ENCODE data around the gene TM9SF4.
"Not testable (repeated sequence)": the region's sequence is repeated elsewhere in the genome, so short reads cannot be mapped to it uniquely, and the experiment has no call there.

TM9SF4 gene

DNA sequence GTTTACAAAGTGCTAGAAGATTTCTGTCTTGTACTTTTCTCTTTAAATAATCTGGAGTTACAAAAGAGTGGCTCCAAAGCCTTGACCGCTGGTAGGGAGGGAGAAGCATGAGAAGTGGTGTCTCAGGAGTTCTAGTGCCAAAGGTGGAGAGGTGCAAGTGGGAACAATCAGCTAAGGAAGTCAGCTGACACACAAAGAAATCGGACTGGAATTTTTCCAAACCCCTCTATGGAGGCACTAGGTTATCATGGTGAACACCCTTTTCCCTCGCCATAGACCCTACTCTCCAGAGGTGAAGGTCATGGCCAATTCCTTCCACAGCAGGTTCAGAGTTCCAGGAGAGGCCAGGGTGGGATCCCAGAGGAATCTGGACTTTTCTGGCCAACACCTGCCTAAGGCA lies 83.2 kb downstream of the TM9SF4 start:
- DNase-seq: no peak

DNA sequence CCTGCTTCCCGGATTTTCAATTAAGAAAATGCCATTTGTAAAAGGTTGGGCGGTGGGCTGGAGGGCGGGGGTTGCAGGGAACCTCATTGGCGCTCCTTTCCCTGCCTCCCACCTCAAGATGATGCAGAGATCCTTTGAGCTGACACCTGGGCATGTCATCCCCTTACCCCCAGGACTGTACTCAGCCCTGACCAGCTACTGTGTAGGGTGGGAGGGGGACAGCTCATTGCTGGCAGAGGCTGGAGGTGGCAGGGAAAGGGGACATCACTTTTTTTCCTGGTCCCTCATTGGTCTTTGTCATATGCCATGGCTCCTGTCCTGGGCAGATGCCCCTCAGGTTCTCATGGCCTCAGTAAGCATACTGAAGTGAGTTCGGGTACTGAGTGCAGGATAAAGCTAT lies 83.8 kb downstream of the TM9SF4 start:
- not testable (repeated sequence) for DNase-seq

- DNase-seq: no peak
Observed at GRCh38 chr20:32193996-32194395, 84.5 kb downstream of the TM9SF4 start.

DNA sequence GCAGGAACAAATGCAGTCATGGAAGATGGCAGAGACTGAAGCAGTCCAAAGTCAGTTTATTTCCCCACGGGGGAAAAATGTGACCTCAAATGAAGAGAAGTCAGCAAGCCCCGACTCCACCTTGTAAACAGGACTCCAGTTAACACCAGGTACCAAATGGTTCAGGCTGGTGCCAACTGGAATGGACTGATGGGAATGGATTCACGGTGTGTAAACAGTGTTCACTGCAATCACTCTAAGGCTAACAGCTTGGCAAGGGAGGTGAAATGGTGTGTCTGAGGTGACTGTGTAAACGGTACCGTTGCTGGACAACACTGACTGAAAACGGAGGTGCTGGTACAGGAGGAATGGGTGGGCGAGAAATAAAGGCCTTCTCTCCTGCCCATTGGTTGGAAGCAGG lies 86.1 kb downstream of the TM9SF4 start:
- no peak for DNase-seq

- not testable (repeated sequence) for DNase-seq
Observed at GRCh38 chr20:32196613-32197012, 87.1 kb downstream of the TM9SF4 start.

DNA sequence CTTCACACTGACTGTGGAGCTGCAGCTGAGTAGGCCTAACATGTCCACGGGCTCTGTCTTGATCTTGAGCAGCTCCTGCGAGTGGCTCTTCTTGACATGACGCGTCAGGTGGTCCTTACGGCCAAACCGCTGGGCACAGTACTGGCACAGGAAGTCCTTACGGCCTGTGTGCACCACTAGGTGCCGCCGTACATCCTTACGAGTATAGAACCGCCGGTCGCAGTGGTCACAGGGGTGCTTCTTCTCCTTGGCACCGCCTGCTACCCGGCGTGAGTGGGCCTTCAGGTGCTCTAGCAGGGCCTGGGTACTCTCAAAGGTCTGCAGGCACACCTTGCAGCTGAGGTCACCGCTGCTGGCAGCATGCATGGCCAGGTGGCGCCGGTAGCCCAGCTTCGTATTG lies 87.6 kb downstream of the TM9SF4 start:
- not testable (repeated sequence) for DNase-seq

DNA sequence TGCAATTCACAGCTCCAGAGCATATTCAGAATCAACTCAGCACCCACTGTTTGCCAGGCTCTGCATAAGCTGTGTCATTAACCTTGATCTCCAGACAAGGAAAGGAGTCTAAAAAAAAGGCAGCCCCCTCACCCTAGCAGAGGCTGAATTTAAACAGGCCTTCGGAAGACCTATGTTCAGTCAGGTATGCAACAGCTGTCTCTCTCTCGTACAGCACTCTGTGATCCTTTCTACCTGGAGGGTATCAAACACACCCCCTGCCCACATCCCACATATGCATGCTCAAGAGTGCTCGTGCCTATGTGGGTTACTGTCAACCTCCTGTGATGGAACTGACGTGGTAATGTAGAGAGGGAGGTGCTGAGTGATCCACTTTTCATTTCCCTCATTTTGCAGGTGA lies 89.5 kb downstream of the TM9SF4 start:
- no peak for DNase-seq

DNA sequence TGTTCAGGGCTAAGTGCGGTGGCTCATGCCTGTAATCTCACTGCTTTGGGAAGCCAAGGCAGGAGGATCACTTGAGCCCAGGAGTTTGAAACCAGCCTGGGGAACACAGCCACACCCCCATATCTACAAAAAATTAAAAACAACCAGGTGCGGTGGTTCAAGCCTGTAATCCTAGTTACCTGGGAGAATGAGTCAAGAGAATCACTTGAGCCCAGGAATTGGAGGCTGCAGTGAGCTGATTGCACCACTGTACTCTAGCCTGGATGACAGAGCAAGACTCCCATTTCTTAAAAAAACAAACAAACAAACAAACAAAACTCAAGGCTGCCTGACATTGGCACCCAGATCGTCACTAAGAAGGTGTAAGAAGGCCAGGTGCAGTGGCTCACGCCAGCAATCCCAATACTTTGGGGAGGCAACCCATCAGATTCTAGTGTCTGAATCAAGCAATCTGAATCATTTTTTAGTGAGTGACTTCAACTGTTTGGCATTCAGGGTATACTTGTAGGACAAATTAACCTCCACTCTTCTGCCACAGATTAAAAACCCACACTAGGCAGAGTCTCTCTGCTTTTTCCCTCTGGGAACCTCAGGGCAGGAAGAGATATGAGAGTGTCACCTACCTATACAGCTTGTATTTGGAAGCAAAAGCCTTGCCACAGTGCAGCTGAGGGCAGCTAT lies 91.9 kb downstream of the TM9SF4 start:
- no peak for DNase-seq

DNA sequence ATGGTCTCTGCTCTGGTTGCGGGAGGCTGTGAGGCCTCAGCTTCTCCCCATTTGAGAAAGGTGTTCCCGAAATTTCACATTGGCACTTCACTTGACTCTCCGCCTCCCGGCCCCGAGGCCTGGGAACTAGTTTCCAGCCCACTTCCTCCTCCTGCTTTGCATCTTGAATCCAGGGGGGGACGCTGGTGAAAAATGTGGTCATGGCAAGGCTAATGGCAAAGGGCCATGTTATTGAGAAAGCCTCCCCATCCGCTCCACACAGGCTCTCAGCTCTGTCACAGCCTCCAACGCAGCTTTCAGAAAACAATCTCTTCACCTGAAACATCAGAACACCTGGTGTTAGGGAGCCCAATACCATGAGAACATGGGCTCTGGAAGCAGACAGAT lies 92.5 kb downstream of the TM9SF4 start:
- DNase-seq: no peak

DNA sequence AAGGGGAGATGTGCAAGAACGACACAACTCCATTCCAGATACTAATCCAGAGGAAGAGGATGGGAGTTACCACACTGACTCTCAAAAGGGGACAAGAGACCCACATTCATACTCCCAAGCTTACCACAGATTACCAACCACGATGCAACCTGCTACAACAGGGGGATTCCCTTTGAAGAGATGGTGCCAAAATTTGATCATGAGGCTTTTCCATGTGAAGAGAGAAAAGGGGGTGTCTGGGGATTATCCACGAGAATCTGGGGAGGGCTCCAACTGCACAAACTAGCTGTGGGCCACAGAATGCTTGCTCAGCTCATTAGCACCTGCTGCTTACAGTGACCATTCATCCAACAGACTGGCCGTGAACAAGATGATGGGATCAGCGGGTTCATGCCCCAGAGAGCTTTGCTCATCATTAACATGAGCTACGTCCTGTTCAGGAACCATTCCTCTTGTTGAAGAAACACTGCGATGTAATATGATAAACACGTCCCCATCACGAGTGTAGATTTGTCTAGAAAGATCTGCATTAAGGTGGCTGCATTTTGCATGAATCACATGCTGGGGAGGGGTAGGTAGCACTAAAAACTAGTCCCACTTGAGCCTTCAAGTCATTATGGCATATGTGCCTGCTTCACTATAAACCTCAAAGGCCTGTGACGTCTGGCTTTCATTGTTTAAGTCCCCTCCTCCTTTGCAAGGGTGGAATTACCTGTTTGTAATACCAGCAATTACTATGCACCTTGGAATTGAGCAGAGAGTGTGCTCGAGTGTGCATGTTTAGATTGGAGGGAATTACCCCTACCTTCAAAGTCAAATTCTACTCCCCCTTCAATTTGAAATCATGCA lies 94.1 kb downstream of the TM9SF4 start:
- DNase-seq: no peak

DNA sequence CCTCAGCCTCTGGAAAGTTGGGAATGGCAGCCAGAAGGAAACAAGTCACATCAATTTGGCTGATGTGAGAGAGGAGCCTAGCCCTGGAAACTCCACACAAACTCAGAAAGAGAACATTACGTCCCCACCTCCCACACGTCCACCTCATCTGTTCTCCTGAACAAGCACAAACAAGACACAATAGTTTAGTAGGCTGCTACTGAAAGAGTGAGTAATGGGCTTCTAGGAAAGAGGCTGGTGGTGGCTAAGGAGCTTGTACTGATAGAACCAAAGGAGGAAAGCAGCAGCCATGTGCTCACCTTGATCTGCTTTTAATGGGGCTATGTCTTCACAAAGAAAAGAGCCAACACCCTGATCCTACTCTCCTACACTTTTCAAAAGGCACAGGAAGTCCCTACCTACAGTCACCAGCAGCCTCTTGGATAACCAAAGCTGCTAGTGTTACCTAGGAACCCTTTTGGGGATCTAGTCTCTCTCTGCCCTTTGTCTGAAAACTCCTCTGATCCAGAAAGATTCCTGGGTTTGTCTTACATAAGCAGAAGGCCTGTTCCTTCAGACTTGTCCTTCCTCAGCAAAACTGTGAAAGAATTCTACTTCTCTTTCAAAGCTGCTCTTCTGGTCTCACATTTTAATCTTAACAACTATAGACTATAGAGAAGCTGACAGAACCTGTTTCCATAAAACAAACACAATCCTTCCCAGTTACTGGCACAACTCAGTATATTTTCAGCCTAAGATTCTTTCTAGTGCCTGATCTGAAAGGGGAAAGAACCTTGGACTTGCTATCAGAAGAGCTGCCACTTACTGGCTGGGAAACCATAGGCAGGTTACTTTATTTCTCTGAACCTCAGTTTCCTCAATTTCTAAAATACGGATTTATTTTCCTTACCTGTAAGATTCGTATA lies 94.9 kb downstream of the TM9SF4 start:
- DNase-seq: no peak

DNA sequence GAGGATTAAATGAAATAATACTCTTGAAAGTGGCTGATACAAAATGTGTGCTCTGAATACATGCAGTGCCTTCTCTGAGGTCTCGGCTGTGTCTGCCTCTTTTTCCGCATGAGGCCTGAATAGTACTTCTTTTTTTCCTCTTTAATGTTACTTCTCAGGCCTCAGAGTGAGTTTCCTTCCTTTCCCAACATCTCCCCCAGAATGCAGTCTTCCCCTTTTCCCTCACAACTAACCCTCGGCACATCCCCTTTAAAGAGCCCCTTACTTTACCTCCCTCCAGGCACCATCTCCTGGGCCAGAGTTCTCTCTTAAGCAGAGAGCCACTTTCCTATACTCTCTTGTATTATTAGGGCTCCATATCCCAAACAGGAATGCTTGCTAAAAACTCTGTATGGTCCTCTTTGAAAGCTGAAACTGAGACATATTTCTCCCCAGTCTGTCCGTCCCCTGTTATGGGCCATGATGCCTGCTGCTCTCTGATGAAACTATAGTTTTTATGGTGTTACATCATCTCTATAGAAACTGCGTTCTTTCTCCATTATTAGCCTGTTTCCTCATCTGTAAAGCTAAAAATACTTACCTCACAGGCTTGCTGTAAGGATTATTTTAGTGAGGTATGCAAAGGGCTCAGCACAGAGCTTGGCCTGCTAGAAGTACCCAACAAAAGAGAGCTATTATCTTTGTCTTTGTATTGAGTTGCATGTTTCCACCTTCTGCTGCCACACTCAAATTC lies 95.8 kb downstream of the TM9SF4 start:
- DNase-seq: no peak

DNA sequence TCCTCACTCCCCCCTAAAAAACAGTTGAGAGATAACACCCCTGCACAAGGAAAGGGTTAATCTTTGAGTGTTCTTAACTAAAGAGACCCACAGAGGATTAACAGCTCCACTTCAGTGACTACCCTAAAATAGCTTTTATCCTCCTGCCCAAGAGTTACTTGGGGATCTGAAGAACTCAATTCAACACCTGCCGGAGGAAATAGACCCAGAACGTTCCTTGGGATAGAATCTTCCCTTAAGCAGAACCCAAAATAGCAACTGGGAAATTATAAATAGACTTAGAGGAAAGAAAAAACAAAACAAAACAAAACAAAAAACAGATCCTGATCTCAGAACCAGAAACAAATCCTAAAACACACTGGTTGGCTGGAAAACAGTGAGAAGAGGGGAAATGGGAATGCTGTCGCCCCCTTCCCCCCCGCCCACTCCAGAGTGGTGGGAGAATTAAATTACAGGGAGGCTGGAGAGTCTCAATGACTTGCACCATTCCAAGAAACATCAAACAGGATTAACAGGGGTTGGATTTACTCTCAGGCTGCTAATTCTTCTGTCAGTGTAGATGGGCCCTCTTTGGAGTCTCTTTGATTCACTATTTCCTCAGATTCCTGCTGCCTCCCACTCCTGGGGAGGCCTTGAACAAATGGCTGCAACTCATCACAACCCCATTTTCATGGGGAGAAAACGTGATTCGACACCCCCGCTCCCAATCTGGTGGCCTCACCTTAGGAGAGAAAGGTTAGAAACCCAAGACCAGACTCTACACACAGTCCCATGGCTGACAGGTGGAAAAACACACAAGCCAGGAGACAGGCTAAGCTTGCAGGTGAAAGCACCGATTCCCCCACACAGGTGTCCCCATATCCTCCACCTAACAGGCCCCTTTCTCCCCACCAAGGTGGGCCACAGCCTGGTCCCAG lies 96.6 kb downstream of the TM9SF4 start:
- no peak for DNase-seq

GRCh38 chr20:32206760-32207625 lies 97.5 kb downstream of the TM9SF4 start:
- no peak for DNase-seq

DNA sequence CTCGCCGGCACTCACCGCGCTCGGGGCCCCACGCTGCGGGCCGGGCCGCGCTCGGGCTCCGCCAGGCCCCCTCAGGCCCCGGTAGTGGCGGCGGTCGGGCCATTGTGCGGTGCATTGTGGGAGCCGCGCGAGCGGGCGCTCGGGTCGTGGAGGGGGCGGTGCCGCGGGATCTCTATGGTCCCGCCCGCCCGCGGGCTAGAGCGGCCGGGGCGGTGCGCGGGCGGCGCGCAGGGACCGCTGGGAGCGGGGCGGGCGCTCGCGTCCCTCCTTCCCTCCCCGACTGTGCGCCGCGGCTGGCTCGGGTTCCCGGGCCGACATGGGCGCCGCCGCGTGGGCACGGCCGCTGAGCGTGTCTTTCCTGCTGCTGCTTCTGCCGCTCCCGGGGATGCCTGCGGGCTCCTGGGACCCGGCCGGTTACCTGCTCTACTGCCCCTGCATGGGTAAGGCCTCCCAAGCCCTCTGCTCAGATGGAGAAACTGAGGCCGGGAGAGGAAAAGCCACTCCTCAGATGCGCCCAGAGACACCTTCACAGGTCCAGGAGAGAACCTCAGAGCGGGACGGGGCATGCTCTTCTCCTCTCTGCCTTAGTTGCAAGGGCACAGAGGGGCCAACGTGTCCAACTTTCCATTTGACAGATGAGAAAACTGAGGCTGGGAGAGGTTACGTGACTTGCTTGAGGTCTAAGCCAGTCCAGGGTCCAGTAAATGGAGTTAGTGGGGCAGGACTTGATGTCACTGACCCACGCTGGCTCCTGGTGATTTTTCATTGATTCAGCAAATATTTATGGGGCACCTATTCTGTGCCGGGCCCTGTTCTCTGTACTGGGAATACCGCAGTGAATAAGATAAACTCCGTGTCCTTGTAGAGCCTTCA lies 98.3 kb downstream of the TM9SF4 start, which contains the start of the genes PLAGL2 and POFUT1:
TSS of gene PLAGL2 (minus strand) at position 118 of the 873 bp plus-strand sequence. CDS start 5,565 bp downstream, outside the sequence.
TSS of gene POFUT1 (plus strand) at position 255 of the 873 bp plus-strand sequence. CDS start at position 317, 62 bp downstream.
- DNase-seq: peak; percentile 62

- DNase-seq: no peak
Observed at GRCh38 chr20:32208499-32209154, 99.1 kb downstream of the TM9SF4 start.

- DNase-seq: no peak
Observed at GRCh38 chr20:32209850-32210605, 100.5 kb downstream of the TM9SF4 start.

- no peak for DNase-seq
Observed at GRCh38 chr20:32213870-32214269, 104.4 kb downstream of the TM9SF4 start.
